HG03571 (cell line): ENCODE data around the gene LRCH4.

Experiments used
- ATAC-seq: cut with Tn5 transposase; IDR thresholded peaks from one replicate; pipeline ENCODE4 v1.9.1; 2021; ENCODE audit not compliant: unreplicated experiment

The LRCH4 gene

GRCh38 chr7:100582650-100583049, 3.3 kb downstream of the LRCH4 start:
- no peak for ATAC-seq

- no peak for ATAC-seq
Measured at GRCh38 chr7:100582041-100582579, 3.8 kb downstream of the LRCH4 start.

- ATAC-seq: no peak
Measured at GRCh38 chr7:100580466-100581283, 5.3 kb downstream of the LRCH4 start.

- no peak for ATAC-seq
Measured at GRCh38 chr7:100578246-100579183, 7.4 kb downstream of the LRCH4 start.

- no peak for ATAC-seq
Measured at GRCh38 chr7:100577507-100577906, 8.4 kb downstream of the LRCH4 start.

GRCh38 chr7:100577103-100577502, 8.8 kb downstream of the LRCH4 start:
- no peak for ATAC-seq

GRCh38 chr7:100576384-100576993, 9.4 kb downstream of the LRCH4 start:
- no peak for ATAC-seq

GRCh38 chr7:100575746-100576383, 10.1 kb downstream of the LRCH4 start:
- ATAC-seq: no peak

GRCh38 chr7:100575206-100575631, 10.7 kb downstream of the LRCH4 start:
- no peak for ATAC-seq

GRCh38 chr7:100574362-100575205, 11.3 kb downstream of the LRCH4 start:
- no peak for ATAC-seq

GRCh38 chr7:100573691-100574361, 12.1 kb downstream of the LRCH4 start, which contains the start of gene SAP25:
Gene SAP25, minus strand, starts transcription at chr7:100573900. Its CDS starts 158 bp downstream, at chr7:100573742.
- no peak for ATAC-seq

GRCh38 chr7:100572949-100573675, 12.8 kb downstream of the LRCH4 start:
- ATAC-seq: no peak

- ATAC-seq: no peak
Measured at GRCh38 chr7:100572281-100572948, 13.5 kb downstream of the LRCH4 start.

GRCh38 chr7:100571829-100572116, 14.2 kb downstream of the LRCH4 start:
- ATAC-seq: no peak

GRCh38 chr7:100570954-100571828, 14.7 kb downstream of the LRCH4 start:
- ATAC-seq: no peak

- ATAC-seq: no peak
Measured at GRCh38 chr7:100568896-100569844, 16.8 kb downstream of the LRCH4 start.
